ENCODE data around the gene POMGNT1. TPM values are rescaled to one million over a fixed set of nuclear protein-coding genes. Genes with fewer than 3 reads are reported as not detected.
A peak's percentile ranks its signal among the peaks of the same experiment; 100 is the strongest.

Gene POMGNT1
- total RNA-seq, 4 donors from 2014 or later = 5.6 to 67.2 (median 31.8) TPM

DNA sequence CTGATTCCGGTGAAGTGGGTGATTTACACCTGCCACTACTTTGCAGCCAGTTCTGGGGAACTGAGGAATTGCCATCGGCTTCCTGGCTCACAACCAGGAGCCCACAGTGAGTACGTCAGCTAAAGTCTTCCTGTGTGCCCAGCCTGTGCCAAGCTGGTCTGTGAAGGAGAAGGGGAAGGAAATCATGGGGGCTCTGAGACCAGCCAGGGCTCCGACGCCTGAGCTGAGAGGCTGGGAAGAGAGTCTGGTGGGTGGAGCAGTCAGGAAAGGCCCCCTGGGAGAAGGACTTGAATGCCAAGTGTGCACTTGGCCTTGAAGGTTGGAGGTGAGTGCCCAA is 6.1 kb upstream of the POMGNT1 start:
- intact Hi-C loops (cut with DNase I; ENCODE audit: low total_unique reads) = no loop called here

DNA sequence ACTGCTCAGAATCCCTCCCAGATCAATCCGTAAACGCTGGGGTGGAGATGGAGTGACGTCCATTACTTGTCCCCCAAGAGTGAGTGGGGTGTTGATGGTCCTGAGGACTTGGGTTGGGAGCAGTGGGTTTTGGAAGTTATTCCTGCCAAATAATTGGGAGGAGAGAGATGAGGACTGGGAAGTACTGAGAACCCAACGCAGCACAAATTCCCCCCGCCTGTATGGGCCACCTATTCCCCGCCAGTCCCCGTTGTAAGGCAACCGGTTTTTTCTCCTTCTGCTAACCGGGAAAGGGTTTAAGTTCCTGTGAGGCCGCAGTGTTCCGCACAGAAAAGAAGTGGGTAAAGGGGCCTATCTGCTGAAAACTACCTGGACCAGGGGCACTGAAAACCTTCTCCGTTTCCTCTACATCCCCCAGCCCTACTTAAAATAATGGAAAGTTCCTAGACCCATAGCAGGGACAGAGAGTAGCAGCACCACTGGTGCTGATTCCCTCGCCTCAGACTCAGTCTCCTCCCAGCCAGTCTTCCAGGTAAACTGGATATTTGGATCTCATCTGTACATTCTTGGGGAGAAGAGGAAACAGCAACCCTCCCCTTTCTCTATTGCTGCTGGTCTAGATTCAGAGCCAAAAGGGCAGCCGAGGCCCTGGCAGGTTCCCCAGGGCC is 5.6 kb upstream of the POMGNT1 start:
- TF ChIP-seq, protein P1, sequence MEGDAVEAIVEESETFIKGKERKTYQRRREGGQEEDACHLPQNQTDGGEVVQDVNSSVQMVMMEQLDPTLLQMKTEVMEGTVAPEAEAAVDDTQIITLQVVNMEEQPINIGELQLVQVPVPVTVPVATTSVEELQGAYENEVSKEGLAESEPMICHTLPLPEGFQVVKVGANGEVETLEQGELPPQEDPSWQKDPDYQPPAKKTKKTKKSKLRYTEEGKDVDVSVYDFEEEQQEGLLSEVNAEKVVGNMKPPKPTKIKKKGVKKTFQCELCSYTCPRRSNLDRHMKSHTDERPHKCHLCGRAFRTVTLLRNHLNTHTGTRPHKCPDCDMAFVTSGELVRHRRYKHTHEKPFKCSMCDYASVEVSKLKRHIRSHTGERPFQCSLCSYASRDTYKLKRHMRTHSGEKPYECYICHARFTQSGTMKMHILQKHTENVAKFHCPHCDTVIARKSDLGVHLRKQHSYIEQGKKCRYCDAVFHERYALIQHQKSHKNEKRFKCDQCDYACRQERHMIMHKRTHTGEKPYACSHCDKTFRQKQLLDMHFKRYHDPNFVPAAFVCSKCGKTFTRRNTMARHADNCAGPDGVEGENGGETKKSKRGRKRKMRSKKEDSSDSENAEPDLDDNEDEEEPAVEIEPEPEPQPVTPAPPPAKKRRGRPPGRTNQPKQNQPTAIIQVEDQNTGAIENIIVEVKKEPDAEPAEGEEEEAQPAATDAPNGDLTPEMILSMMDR (IDR thresholded peaks at IDR 0.05) = no peak
- no peak for TF ChIP-seq POLR2A (IDR thresholded peaks at IDR 0.05)
- Histone ChIP-seq H3K27ac (peak overlapping the region; percentile 90 to 93), H3K36me3 (no peaks in the 10 kb centered on the region), H3K9me3 (no peaks in the 10 kb centered on the region), H3K4me1 (peaks cover 5 to 7% of the 10 kb centered on the region in 2 donors), H3K27me3 (no peaks in the 10 kb centered on the region), H3K4me3 (peak overlapping the region; percentile 79 to 99)
- intact Hi-C loops (cut with DNase I; ENCODE audit: low total_unique reads) = no loop called here
- DNase-seq = no peak

More for the DNA sequence above, 6.1 kb upstream of the POMGNT1 start:
- no peaks in the 10 kb centered on the region for H3K36me3 ChIP-seq
- H3K4me1 ChIP-seq = peaks cover 0 to 6% of the 10 kb centered on the region in 2 donors
- no peak for DNase-seq
- H3K9me3 ChIP-seq = no peaks in the 10 kb centered on the region
- H3K27me3 ChIP-seq = no peaks in the 10 kb centered on the region
- TF ChIP-seq, protein P1 (IDR thresholded peaks at IDR 0.05) = no peak
- TF ChIP-seq POLR2A (IDR thresholded peaks at IDR 0.05) = no peak
- H3K27ac ChIP-seq = peak overlapping the region; percentile 90 to 93
- H3K4me3 ChIP-seq = peak overlapping the region; percentile 79 to 99

DNA sequence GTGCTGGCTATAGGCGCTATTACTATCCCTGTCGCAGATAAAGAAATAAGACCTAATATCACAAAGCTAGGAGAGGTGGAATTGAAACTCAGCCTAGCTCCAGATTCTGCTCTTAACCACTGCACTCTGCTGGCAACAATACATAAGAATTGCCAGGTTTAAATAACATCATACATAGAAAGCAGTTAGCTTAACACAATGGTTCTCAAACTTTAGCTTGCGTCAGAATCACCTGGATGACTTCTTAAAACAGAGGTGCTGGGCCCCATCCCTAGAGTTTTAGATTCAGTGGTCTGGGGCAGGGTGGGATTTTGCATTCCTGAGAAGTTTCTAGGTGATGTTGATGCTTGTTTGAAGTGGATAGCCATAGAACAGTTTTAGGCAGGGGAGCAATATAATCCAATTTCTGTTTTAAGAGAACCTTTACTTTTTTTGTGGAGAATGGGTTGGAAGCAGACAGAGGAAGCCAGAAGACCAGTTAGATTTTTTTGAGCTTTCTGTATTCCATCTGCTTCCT is 1.1 kb upstream of the POMGNT1 start:
- Histone ChIP-seq H3K4me1 (peaks cover 4 to 5% of the 10 kb centered on the region in 2 donors), H3K27me3 (no peaks in the 10 kb centered on the region), H3K27ac (no peak overlapping the region), H3K36me3 (no peaks in the 10 kb centered on the region), H3K4me3 (no peak overlapping the region), H3K9me3 (no peaks in the 10 kb centered on the region)
- DNase-seq = no peak
- TF ChIP-seq POLR2A (IDR thresholded peaks at IDR 0.05) = no peak
- intact Hi-C loops (cut with DNase I; ENCODE audit: low total_unique reads) = no loop called here

DNA sequence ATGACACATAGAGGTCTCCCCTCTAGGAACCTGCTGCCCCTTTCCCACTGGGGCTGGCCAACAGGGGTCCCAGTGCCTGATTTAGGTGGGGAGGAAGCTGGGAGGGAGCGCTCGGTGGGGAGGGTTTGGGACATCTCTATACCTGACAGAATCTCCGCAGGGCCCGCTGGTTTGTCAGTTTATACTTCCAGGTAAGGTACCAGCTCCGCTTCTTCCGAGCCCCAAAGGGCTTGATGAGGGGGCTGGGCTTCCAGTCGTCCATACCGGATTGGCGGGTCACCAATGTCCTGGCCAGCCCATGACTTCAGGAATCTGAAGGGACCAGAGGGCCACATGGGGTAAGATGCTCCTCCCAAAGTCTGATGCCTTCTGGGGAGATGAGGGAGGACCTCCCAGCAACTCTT is 672 bp downstream of the POMGNT1 start:
- DNase-seq = no peak
- Histone ChIP-seq H3K4me3 (peak overlapping the region; percentile 53 to 75), H3K36me3 (no peaks in the 10 kb centered on the region), H3K4me1 (peaks cover 3 to 5% of the 10 kb centered on the region in 2 donors), H3K27ac (peak overlapping the region; percentile 73 to 77), H3K9me3 (no peaks in the 10 kb centered on the region), H3K27me3 (no peaks in the 10 kb centered on the region)
- intact Hi-C loops (cut with DNase I; ENCODE audit: low total_unique reads) = no loop called here
- TF ChIP-seq, protein P1 (IDR thresholded peaks at IDR 0.05) = no peak
- TF ChIP-seq POLR2A (IDR thresholded peaks at IDR 0.05) = no peak

DNA sequence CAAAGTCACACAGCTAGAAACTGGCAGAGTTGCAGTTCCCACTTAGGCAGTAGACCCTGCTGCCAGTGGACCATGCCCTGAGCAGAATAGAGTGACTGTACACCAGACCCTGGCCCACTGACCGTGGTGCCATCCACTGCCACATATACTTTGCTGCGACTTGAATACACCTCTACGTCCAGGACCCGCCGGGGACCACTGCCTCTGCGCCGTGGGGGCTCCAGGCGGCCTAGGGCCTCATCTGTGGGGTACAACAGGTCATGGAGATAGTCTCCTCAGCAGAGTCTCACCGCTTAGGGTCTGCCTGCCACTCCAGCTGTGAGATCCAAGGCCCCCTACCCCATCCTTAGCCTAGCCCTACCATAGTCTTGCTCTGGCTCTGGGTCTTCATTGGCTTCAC is 1.6 kb downstream of the POMGNT1 start:
- H3K9me3 ChIP-seq = no peaks in the 10 kb centered on the region
- no peak overlapping the region for H3K4me3 ChIP-seq
- peaks cover 3 to 5% of the 10 kb centered on the region in 2 donors for H3K4me1 ChIP-seq
- no peak overlapping the region for H3K27ac ChIP-seq
- H3K36me3 ChIP-seq = no peaks in the 10 kb centered on the region
- H3K27me3 ChIP-seq = no peaks in the 10 kb centered on the region
- intact Hi-C loops (cut with DNase I; ENCODE audit: low total_unique reads) = no loop called here
- DNase-seq = no peak
- TF ChIP-seq, protein P1 (IDR thresholded peaks at IDR 0.05) = no peak
- TF ChIP-seq POLR2A (IDR thresholded peaks at IDR 0.05) = no peak
